IMR-90 (cell line): ENCODE measurements around the gene MTREX. TPM values are rescaled to one million over a fixed set of nuclear protein-coding genes. Genes with fewer than 3 reads are reported as not detected.

Experiments
- ATAC-seq: fragments of 200-7000 bp; cut with Tn5 transposase; 2 replicates; pipeline ENCODE4 v1.9.1; 2020; ENCODE audit warnings: low read depth, mild to moderate bottlenecking, moderate library complexity
- BruUV-seq: library from RNA; stranded (reverse); fragments of 400-500 nt; replicated peaks from 2 replicates; lab custom pipeline; 2021; lab: Mats Ljungman, UMichigan
- CTCF ChIA-PET: fragments of 300-600 bp; formaldehyde crosslinking; extraction: SDS; loops from one replicate; lab custom pipeline; 2021; ENCODE audit warnings: antibody characterized with exemption; lab: Yijun Ruan, JAX
- POLR2A ChIA-PET: fragments of 300-600 bp; sonication (Branson Sonifier 250); formaldehyde crosslinking; loops from one replicate; lab custom pipeline; 2022; ENCODE audit warnings: antibody characterized with exemption; ENCODE audit not compliant: unreplicated experiment; lab: Charles Lee
- DNase-seq: peaks from one replicate; pipeline ENCODE4 v3.0.0; 2013
- H2AFZ ChIP-seq: replicated peaks from 2 replicates; pipeline ENCODE3; 2013; ENCODE audit warnings: low read length, mild to moderate bottlenecking; ENCODE audit not compliant: poor library complexity
- H2AK5ac ChIP-seq: 2 replicates; pipeline ENCODE4 v1.6.1; 2013; ENCODE audit warnings: low read depth, low read length, inconsistent platforms
- H2AK9ac ChIP-seq: replicated peaks from 2 replicates; pipeline ENCODE3; 2013; ENCODE audit warnings: mild to moderate bottlenecking, low read depth, low read length, moderate library complexity; ENCODE audit not compliant: poor library complexity
- H2BK120ac ChIP-seq: 2 replicates; pipeline ENCODE4 v1.6.1; 2013; ENCODE audit warnings: low read depth, low read length, inconsistent platforms
- H2BK15ac ChIP-seq: 3 replicates; pipeline ENCODE4 v1.6.1; 2013; ENCODE audit warnings: low read depth, low read length, inconsistent platforms
- H2BK20ac ChIP-seq: 2 replicates; pipeline ENCODE4 v1.6.1; 2013; ENCODE audit warnings: low read depth, mild to moderate bottlenecking, inconsistent platforms, low read length, moderate library complexity
- H2BK5ac ChIP-seq: 2 replicates; pipeline ENCODE4 v1.6.1; 2013; ENCODE audit warnings: mild to moderate bottlenecking, low read depth, low read length, inconsistent platforms; ENCODE audit not compliant: poor library complexity, severe bottlenecking
- H3K14ac ChIP-seq: replicated peaks from 2 replicates; pipeline ENCODE4 v1.6.1; 2013; ENCODE audit warnings: low read depth, low read length, inconsistent platforms
- H3K18ac ChIP-seq: 2 replicates; pipeline ENCODE4 v1.6.1; 2013; ENCODE audit warnings: low read depth, low read length, control low read depth
- H3K23ac ChIP-seq: 2 replicates; pipeline ENCODE4 v1.6.1; 2013; ENCODE audit warnings: low read depth, low read length, inconsistent platforms
- H3K27ac ChIP-seq: 2 replicates; pipeline ENCODE4 v1.5.1; 2013; ENCODE audit warnings: mild to moderate bottlenecking, control low read depth, low read length; ENCODE audit not compliant: insufficient read depth
- H3K27me3 ChIP-seq: 2 replicates; pipeline ENCODE4 v1.6.1; 2013; ENCODE audit warnings: low read length; ENCODE audit not compliant: control insufficient read depth, insufficient read depth
- H3K36me3 ChIP-seq: 2 replicates; pipeline ENCODE4 v1.6.1; 2013; ENCODE audit warnings: low read length, mixed read lengths; ENCODE audit not compliant: control insufficient read depth, insufficient read depth
- H3K4ac ChIP-seq: 2 replicates; pipeline ENCODE4 v1.6.1; 2013; ENCODE audit warnings: low read depth, low read length, inconsistent platforms
- H3K4me1 ChIP-seq: 2 replicates; pipeline ENCODE4 v1.6.1; 2013; ENCODE audit warnings: low read length, mixed read lengths; ENCODE audit not compliant: control insufficient read depth, insufficient read depth
- H3K4me2 ChIP-seq: 2 replicates; pipeline ENCODE4 v1.6.1; 2013; ENCODE audit warnings: low read depth, mild to moderate bottlenecking, control low read depth, low read length, moderate library complexity
- H3K4me3 ChIP-seq: 2 replicates; pipeline ENCODE4 v1.5.1; 2013; ENCODE audit warnings: low read depth, mild to moderate bottlenecking, control low read depth, low read length, moderate library complexity; ENCODE audit not compliant: insufficient read depth
- H3K56ac ChIP-seq: 2 replicates; pipeline ENCODE4 v1.6.1; 2013; ENCODE audit warnings: low read length, inconsistent platforms; ENCODE audit not compliant: insufficient read depth; ENCODE audit errors: extremely low read depth
- H3K79me1 ChIP-seq, 2 experiments: 2 replicates each; pipeline ENCODE4 v1.6.1; 2013; ENCODE audit warnings: low read length in 2 of 2, inconsistent platforms in 1 of 2, low read depth in 1 of 2
- H3K9ac ChIP-seq: 2 replicates; pipeline ENCODE4 v1.6.1; 2013; ENCODE audit warnings: low read depth, low read length, control low read depth
- H3K9me1 ChIP-seq: 2 replicates; pipeline ENCODE4 v1.6.1; 2013; ENCODE audit warnings: low read length, inconsistent platforms; ENCODE audit not compliant: insufficient read depth
- H3K9me3 ChIP-seq: 2 replicates; pipeline ENCODE4 v1.6.1; 2013; ENCODE audit warnings: low read length; ENCODE audit not compliant: control insufficient read depth, insufficient read depth
- H4K20me1 ChIP-seq: 2 replicates; pipeline ENCODE4 v1.6.1; 2013; ENCODE audit warnings: low read length, inconsistent platforms; ENCODE audit not compliant: insufficient read depth
- H4K5ac ChIP-seq: 2 replicates; pipeline ENCODE4 v1.6.1; 2013; ENCODE audit warnings: mild to moderate bottlenecking, low read depth, low read length, control low read depth
- H4K8ac ChIP-seq, 2 experiments: 2 replicates each; pipeline ENCODE4 v1.6.1; 2013; ENCODE audit warnings: low read depth in 2 of 2, low read length in 2 of 2, control low read depth in 1 of 2, inconsistent platforms in 1 of 2
- H4K91ac ChIP-seq: 2 replicates; pipeline ENCODE4 v1.6.1; 2013; ENCODE audit warnings: low read depth, low read length, inconsistent platforms; ENCODE audit not compliant: insufficient read depth
- BHLHE40 ChIP-seq: fragments of 150-350 bp; IDR thresholded peaks from 2 replicates; pipeline ENCODE4 v1.6.1; 2016; ENCODE audit warnings: mild to moderate bottlenecking, low read depth, low read length
- CEBPB ChIP-seq: IDR thresholded peaks from 2 replicates; pipeline ENCODE4 v1.6.1; 2012; ENCODE audit warnings: low read depth, low read length, improper control_type of control experiment
- CHD1 ChIP-seq: IDR thresholded peaks from 2 replicates; pipeline ENCODE4 v1.6.1; 2012; ENCODE audit warnings: low read depth, low read length, improper control_type of control experiment
- MAFK ChIP-seq: IDR thresholded peaks from 2 replicates; pipeline ENCODE4 v1.6.1; 2012; ENCODE audit warnings: low read depth, low read length, improper control_type of control experiment
- MXI1 ChIP-seq: IDR thresholded peaks from 2 replicates; pipeline ENCODE4 v1.6.1; 2012; ENCODE audit warnings: low read depth, mild to moderate bottlenecking, low read length, moderate library complexity, borderline replicate concordance
- NFE2L2 ChIP-seq: fragments of 150-350 bp; IDR thresholded peaks from 2 replicates; pipeline ENCODE4 v1.6.1; 2016; ENCODE audit warnings: low read depth, mild to moderate bottlenecking, low read length
- RAD21 ChIP-seq: IDR thresholded peaks from 2 replicates; pipeline ENCODE4 v1.6.1; 2012; ENCODE audit warnings: low read length, improper control_type of control experiment
- RCOR1 ChIP-seq: IDR thresholded peaks from 2 replicates; pipeline ENCODE4 v1.6.1; 2012; ENCODE audit warnings: mild to moderate bottlenecking, low read length, improper control_type of control experiment; ENCODE audit not compliant: insufficient replicate concordance
- RFX5 ChIP-seq: IDR thresholded peaks from 2 replicates; pipeline ENCODE4 v1.8.0; 2012; ENCODE audit warnings: low read depth, mild to moderate bottlenecking, low read length, moderate library complexity
- WGBS, 2 experiments: methylation state at CpG; one replicate each; pipeline versions ENCODE4 v1.1.5 to v1.1.7; 2013; ENCODE audit warnings: missing lambda C conversion rate in 2 of 2; ENCODE audit not compliant: insufficient read length in 1 of 2; ENCODE audit errors: extremely low coverage in 2 of 2; 5-methylcytosine and 5-hydroxymethylcytosine counted together
- dilution Hi-C: fragments of 300-500 bp; cut with HindIII; formaldehyde crosslinking; loops from one replicate; pipeline ENCODE4 v1.14.3; 2018; ENCODE audit warnings: low sequenced_read_pairs; ENCODE audit not compliant: unreplicated experiment
- in situ Hi-C: fragments of 300-500 bp; cut with MboI; formaldehyde crosslinking; loops from 3 replicates; pipeline ENCODE4 v1.14.3; 2019; ENCODE audit warnings: low sequenced_read_pairs, inconsistent platforms, mixed read lengths
- intact Hi-C: fragments of 100-400 bp; cut with micrococcal nuclease; formaldehyde crosslinking; loops from 2 replicates; pipeline ENCODE4 v1.10.0; 2022
- polyA plus RNA-seq, 3 experiments: library from polyadenylated mRNA; depleted of rRNA; stranded (reverse); fragments of >200 nt; gene quantifications; 2 replicates each; pipeline ENCODE4 v1.2.3, GENCODE V29; 2012; ENCODE audit warnings: low replicate concordance in 1 of 3
- total RNA-seq: library from RNA; depleted of rRNA; stranded (reverse); fragments of >200 nt; gene quantifications from 2 replicates; pipeline ENCODE4 v1.2.3, GENCODE V29; 2012
- TF ChIP-seq, protein P1 (sequence below): fragments of 150-350 bp; IDR thresholded peaks from 2 replicates; pipeline ENCODE4 v1.6.1; 2016; ENCODE audit warnings: low read depth, mild to moderate bottlenecking, low read length, moderate library complexity, borderline replicate concordance
- TF ChIP-seq, protein P2 (sequence below): fragments of 150-350 bp; IDR thresholded peaks from 2 replicates; pipeline ENCODE4 v1.6.1; 2017; ENCODE audit warnings: mild to moderate bottlenecking, antibody characterized with exemption, low read length, low read depth

MTREX gene
- total and polyA plus RNA-seq, 2 of the 4 experiments (the other 2 are of a cell fraction) = 22.1 to 33.2 TPM

DNA sequence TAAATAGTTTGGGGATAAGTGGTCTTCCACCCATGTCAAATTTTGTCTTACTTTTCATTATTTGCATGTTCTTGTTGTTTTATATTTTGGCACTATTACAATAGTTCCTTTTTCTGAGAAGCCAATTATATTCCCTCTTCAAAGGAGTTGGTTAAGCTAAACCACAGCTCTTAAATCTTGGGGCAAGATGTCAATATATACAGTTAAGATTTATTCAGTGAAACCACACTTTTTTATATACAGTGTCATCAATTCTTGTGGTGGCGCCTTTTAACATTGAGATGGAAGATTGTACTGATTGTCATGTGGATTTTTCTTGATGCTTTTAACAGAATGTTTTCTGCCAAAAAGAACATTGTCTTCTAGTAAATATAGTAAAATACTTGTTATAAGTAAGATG is 104.1 kb downstream of the MTREX start:
- BruUV-seq = no TSS peak
- H3K14ac ChIP-seq = no peak overlapping the region
- intact Hi-C loops = no loop called here
- no peak overlapping the region for H3K9ac ChIP-seq
- H2AFZ ChIP-seq = no peak overlapping the region
- ATAC-seq = no peak
- no peaks in the 10 kb centered on the region for H4K20me1 ChIP-seq
- H2BK120ac ChIP-seq = no peak overlapping the region
- H4K8ac ChIP-seq = no peak overlapping the region
- ChIA-PET POLR2A (no interaction called here), CTCF (no interaction called here)
- H3K4me2 ChIP-seq = no peak overlapping the region
- H2BK15ac ChIP-seq = no peak overlapping the region
- H3K27me3 ChIP-seq = no peaks in the 10 kb centered on the region
- dilution Hi-C loops = no loop called here
- no peak overlapping the region for H3K4ac ChIP-seq
- no peak overlapping the region for H2BK5ac ChIP-seq
- peaks cover 2% of the 10 kb centered on the region; the same call in 1 of the 2 replicates for H3K4me1 ChIP-seq
- TF ChIP-seq MAFK (no peak), NFE2L2 (no peak), MXI1 (no peak), RAD21 (no peak), RCOR1 (no peak), CHD1 (no peak), CEBPB (no peak), BHLHE40 (no peak), RFX5 (no peak)
- TF ChIP-seq, protein P1, sequence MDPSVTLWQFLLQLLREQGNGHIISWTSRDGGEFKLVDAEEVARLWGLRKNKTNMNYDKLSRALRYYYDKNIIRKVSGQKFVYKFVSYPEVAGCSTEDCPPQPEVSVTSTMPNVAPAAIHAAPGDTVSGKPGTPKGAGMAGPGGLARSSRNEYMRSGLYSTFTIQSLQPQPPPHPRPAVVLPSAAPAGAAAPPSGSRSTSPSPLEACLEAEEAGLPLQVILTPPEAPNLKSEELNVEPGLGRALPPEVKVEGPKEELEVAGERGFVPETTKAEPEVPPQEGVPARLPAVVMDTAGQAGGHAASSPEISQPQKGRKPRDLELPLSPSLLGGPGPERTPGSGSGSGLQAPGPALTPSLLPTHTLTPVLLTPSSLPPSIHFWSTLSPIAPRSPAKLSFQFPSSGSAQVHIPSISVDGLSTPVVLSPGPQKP = no peak
- TF ChIP-seq, protein P2, sequence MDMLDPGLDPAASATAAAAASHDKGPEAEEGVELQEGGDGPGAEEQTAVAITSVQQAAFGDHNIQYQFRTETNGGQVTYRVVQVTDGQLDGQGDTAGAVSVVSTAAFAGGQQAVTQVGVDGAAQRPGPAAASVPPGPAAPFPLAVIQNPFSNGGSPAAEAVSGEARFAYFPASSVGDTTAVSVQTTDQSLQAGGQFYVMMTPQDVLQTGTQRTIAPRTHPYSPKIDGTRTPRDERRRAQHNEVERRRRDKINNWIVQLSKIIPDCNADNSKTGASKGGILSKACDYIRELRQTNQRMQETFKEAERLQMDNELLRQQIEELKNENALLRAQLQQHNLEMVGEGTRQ = no peak
- no peak overlapping the region for H2AK5ac ChIP-seq
- no peak overlapping the region for H2AK9ac ChIP-seq
- no peak overlapping the region for H3K23ac ChIP-seq
- H3K9me3 ChIP-seq = no peaks in the 10 kb centered on the region
- no peak overlapping the region for H2BK20ac ChIP-seq
- H3K4me3 ChIP-seq = no peak overlapping the region
- no peaks in the 10 kb centered on the region for H3K9me1 ChIP-seq
- H3K56ac ChIP-seq = no peak overlapping the region
- no CpG with 5 or more reads among the region's 1 CpG for WGBS, 2 experiments
- H3K18ac ChIP-seq = no peak overlapping the region
- H4K91ac ChIP-seq = no peak overlapping the region
- peaks cover 6% of the 10 kb centered on the region for H3K36me3 ChIP-seq
- H3K79me1 ChIP-seq = peaks cover 2 to 3% of the 10 kb centered on the region in 2 experiments; a peak in 1 of 4 replicates
- no peak overlapping the region for H3K27ac ChIP-seq
- no peak overlapping the region for H4K5ac ChIP-seq
- in situ Hi-C loops = loop anchor here (5.0 kb wide), 1 partner anchor 270 kb away; no protein-coding TSS in a partner anchor
- no peak for DNase-seq
